Liver (tissue), 3 donors: Measurements from ENCODE around the gene PEX11A.

ENCODE experiments used
- GABPA ChIP-seq, 2 donors: IDR thresholded peaks in 1 of 2; conservative IDR thresholded peaks in 1 of 2; 2 replicates each; pipeline ENCODE4 v1.6.1; 2016; ENCODE audit warnings: antibody characterized with exemption in 2 of 2, mild to moderate bottlenecking in 1 of 2, moderate library complexity in 1 of 2
- YY1 ChIP-seq: IDR thresholded peaks from 2 replicates; pipeline ENCODE4 v1.6.1; 2016; ENCODE audit warnings: antibody characterized with exemption, mild to moderate bottlenecking
- TF ChIP-seq, protein P1 (sequence below): fragments of 150-350 bp; IDR thresholded peaks from 2 replicates; pipeline ENCODE4 v1.5.1; 2017; ENCODE audit warnings: improper control_type of control experiment, low read depth, low read length; ENCODE audit not compliant: missing input control
- donor health status: healthy.
- donor health status: healthy.

DNA sequence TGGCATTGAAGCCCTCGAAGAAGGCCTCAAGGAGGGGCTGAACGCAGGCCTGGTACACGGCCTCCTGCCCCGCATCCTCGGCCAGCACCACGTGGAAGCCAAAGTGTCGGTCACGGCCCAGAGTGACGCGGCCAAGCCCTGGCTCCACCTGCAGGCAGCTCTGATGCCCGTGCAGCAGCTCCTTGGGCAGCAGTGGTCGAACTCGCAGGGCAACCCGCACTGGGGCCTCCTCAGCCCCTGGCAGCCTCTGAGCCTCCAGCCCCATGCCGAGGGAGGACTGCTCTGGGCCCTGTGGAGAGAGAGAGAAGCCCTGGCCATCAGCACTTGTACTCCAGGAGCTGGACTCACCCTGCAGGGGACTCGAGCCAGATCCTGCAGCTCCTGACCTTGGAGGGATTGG is 37.9 kb downstream of the PEX11A start:
- TF ChIP-seq, protein P1, sequence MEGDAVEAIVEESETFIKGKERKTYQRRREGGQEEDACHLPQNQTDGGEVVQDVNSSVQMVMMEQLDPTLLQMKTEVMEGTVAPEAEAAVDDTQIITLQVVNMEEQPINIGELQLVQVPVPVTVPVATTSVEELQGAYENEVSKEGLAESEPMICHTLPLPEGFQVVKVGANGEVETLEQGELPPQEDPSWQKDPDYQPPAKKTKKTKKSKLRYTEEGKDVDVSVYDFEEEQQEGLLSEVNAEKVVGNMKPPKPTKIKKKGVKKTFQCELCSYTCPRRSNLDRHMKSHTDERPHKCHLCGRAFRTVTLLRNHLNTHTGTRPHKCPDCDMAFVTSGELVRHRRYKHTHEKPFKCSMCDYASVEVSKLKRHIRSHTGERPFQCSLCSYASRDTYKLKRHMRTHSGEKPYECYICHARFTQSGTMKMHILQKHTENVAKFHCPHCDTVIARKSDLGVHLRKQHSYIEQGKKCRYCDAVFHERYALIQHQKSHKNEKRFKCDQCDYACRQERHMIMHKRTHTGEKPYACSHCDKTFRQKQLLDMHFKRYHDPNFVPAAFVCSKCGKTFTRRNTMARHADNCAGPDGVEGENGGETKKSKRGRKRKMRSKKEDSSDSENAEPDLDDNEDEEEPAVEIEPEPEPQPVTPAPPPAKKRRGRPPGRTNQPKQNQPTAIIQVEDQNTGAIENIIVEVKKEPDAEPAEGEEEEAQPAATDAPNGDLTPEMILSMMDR: no peak
- no peak for TF ChIP-seq YY1
- TF ChIP-seq GABPA (IDR thresholded peaks at IDR 0.05 in 1 of 2, conservative IDR thresholded peaks at IDR 0.05 in 1 of 2): no peak
